Mucosa of rectum (tissue), 2 donors: ENCODE results near the gene BATF3.
A peak's percentile ranks its signal among the peaks of the same experiment; 100 is the strongest.

Experiments used
- H3K27ac ChIP-seq, 2 donors: one replicate each; pipeline ENCODE4 v1.7.0; 2013; ENCODE audit warnings: inconsistent platforms in 2 of 2, low read depth in 2 of 2, low read length in 2 of 2
- H3K27me3 ChIP-seq, 2 donors: one replicate each; pipeline ENCODE4 v1.7.0; 2013; ENCODE audit warnings: low read length in 2 of 2; ENCODE audit not compliant: control insufficient read depth in 2 of 2, insufficient read depth in 2 of 2
- H3K36me3 ChIP-seq, 2 donors: one replicate each; pipeline ENCODE4 v1.7.0; 2013; ENCODE audit warnings: low read length in 2 of 2; ENCODE audit not compliant: control insufficient read depth in 2 of 2, insufficient read depth in 2 of 2
- H3K4me1 ChIP-seq, 2 donors: one replicate each; pipeline ENCODE4 v1.7.0; 2013; ENCODE audit warnings: low read length in 2 of 2, mild to moderate bottlenecking in 1 of 2; ENCODE audit not compliant: control insufficient read depth in 2 of 2, insufficient read depth in 2 of 2
- H3K4me3 ChIP-seq, 2 donors: one replicate each; pipeline ENCODE4 v1.7.0; 2013; ENCODE audit warnings: low read length in 2 of 2
- H3K9ac ChIP-seq, 2 donors: one replicate each; pipeline ENCODE4 v1.7.0; 2013; ENCODE audit warnings: low read length in 2 of 2, low read depth in 1 of 2, mild to moderate bottlenecking in 1 of 2
- H3K9me3 ChIP-seq, 2 donors: one replicate each; pipeline ENCODE4 v1.7.0; 2013; ENCODE audit warnings: low read length in 2 of 2; ENCODE audit not compliant: control insufficient read depth in 2 of 2
- donor health status: healthy.
- donor health status: Normal muscosa, but diverticular disease.

BATF3 gene

DNA sequence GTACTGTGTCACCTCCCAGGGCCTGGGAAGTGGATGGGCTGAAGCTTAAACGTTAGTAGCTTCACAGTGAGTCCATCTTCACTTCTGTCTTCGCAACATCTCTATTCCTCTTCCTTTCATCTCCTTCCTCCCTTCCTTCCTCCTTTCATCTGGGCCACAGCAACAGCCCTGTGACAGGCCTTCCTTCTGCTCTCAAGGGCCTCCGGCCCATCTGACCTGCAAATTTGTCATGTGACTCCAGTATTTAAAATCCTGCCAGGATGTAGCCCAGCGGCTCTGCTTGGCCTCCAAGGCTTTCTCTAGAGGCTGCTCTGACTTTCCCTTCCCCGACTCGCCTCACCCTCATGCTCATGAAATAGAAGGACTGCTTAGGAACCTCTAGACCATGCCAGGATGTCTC, 10.9 kb upstream of the BATF3 start:
- Histone ChIP-seq H3K4me3 (no peak overlapping the region), H3K36me3 (no peaks in the 10 kb centered on the region), H3K4me1 (no peaks in the 10 kb centered on the region), H3K9ac (no peak overlapping the region), H3K9me3 (no peaks in the 10 kb centered on the region), H3K27me3 (peaks cover 7 to 16% of the 10 kb centered on the region in 2 donors), H3K27ac (no peak overlapping the region)

DNA sequence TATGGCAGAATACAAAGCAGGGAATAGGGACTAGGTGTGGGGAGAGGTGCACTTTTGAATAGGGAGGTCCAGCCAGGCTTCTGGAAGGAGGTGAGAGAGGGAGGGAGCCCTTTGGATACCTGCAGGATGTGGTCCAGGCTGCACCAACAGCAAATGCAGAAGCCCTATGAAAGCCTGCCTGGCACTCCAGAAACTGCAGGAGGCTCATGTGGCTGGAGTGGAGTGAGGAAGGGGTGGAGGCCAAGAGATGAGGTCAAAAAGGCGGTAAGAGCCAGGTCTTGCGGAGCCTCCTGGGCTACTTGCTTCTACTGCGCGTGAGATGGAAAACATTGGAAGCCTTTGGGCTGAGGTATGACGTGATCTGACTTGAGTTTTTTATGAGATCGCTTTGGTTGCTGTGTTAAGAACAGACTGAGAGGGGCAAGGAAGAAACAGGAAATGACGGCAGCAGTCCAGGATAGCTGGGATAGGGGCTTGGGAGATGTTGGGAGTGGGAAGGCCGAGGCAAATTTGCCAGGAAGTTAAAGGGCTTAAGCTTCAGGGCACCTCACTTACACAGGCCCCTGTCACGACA, 4.4 kb upstream of the BATF3 start:
- Histone ChIP-seq H3K9me3 (no peaks in the 10 kb centered on the region), H3K27me3 (peaks cover 6 to 45% of the 10 kb centered on the region in 2 donors), H3K4me3 (no peak overlapping the region), H3K4me1 (peaks cover 3 to 6% of the 10 kb centered on the region in 2 donors), H3K36me3 (no peaks in the 10 kb centered on the region), H3K27ac (no peak overlapping the region), H3K9ac (no peak overlapping the region)

DNA sequence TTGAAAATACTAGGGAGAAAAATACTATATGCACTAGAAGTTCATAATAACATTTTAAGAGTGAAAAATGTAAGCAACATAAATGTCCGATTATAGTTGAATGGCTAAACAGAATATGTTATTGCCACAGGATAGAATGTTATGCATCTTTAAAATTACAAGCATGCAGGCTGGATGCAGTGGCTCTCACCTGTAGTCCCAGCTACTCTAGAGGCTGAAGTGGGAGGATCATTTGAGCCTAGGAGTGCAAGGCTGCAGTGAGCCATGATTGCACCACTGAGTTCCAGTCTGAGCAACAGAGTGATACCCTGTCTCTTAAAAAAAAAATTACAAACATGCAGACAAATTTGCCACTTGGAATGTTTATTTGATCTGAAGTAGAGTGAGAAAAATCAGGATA, 3.0 kb upstream of the BATF3 start:
- Histone ChIP-seq H3K27ac (no peak overlapping the region), H3K9me3 (no peaks in the 10 kb centered on the region), H3K9ac (no peak overlapping the region), H3K27me3 (peaks cover 9 to 54% of the 10 kb centered on the region in 2 donors), H3K36me3 (no peaks in the 10 kb centered on the region), H3K4me3 (no peak overlapping the region), H3K4me1 (peaks cover 10 to 15% of the 10 kb centered on the region in 2 donors)

DNA sequence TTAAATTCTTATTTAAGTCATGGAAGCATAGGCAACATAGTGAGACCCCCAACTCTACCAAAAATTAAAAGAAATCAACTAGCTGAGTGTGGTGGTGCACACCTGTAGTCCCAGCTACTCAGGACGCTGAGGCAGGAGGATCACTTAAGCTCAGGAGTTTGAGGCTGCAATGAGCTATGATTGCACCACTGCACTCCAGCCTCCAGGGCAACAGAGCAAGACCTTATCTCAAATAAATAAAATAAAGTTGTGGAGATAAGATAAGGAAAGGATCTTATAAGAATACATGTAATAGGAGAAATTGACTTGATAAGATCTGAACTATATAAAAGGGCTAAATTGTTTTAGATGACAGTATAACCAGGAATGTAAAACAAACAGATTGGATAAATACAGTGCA, 2.3 kb upstream of the BATF3 start:
- Histone ChIP-seq H3K4me3 (no peak overlapping the region), H3K9me3 (no peaks in the 10 kb centered on the region), H3K4me1 (peaks cover 10 to 15% of the 10 kb centered on the region in 2 donors), H3K27ac (no peak overlapping the region), H3K9ac (no peak overlapping the region), H3K36me3 (no peaks in the 10 kb centered on the region), H3K27me3 (peaks cover 14 to 58% of the 10 kb centered on the region in 2 donors)

DNA sequence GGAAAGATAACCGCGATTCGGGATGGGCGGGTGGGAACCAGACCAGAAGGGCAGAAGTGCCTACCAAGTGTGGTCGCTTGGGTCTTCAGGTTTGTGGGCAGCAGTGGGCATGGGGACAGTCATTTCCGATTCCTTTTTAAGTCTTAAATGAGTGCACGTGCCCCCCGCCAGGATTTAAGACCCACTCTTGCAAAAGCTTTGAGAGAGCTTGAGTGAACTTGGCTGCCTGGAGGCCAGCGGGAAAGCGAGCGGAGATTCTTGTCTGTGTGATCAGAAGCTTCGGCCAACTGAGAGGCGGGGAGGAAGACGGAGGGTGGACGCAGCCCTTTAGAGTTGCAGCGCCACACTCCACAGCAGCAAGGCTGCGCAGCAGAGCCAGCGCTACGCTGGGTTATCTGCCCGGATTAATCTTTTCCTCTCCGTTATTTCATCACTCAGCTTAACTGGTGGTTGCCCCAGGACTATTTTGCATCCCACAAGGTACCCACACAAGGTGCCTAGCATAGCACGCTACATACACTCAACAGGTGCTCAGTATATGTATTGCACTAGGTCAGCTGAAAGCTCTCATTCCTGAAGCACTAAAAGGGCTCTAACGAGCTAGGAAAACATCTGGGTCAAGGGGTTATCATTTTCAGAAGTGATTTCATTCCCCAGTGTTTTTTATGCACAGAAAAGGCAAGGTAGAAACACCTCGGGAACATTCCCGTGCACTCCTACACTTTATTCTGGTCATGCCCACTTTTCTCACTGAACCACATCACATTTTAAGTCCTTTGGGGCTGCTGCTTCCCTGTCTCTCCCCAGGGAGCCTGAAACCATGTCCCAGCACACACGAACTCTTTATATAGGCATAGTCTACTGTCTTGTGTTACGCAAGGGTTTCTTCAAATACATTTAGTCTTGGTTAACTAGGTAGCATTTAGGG, 1.5 kb upstream of the BATF3 start:
- Histone ChIP-seq H3K27ac (peak overlapping the region in 1 of 2 donors; percentile 38), H3K36me3 (no peaks in the 10 kb centered on the region), H3K4me3 (peak overlapping the region; percentile 18 to 65)

DNA sequence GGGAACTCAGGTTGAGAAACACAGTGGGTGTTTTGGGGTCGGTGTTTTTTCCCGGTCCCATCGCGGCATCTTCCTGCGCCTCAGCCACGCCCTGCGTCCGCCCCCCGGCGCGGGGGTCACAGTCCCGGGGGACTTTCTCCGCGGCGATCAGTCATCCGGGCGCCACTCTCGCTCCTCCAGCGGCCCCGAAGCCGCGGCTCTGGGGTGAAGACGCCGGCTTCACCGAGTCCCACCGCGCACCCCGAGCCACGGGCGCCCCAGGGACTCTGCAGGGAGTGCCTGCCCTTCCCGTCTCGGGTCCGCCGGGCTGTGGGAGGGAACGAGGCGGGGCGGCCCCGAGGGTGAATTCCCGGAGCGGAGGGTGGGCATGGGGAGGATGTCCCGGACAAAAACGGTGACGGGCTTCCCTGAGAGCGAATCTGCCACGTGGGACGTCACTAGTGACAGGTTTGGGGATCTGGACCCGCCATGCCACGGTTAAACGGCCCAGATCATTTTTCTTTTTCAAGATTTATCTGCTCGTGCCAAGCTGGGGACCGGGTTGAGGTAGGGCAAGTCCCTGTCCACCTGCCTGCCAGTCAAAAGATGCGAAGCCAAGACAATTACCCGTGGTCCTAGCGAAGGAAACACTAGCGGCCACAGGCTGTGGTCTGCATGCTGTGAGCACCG, 717 bp upstream of the BATF3 start:
- Histone ChIP-seq H3K27ac (peak overlapping the region in 1 of 2 donors; percentile 38), H3K9me3 (no peaks in the 10 kb centered on the region), H3K27me3 (peaks cover 27 to 68% of the 10 kb centered on the region in 2 donors), H3K36me3 (no peaks in the 10 kb centered on the region), H3K4me3 (peak overlapping the region; percentile 18 to 65), H3K9ac (peak overlapping the region; percentile 20 to 39), H3K4me1 (peaks cover 10 to 15% of the 10 kb centered on the region in 2 donors)

More for the DNA sequence above, 1.5 kb upstream of the BATF3 start:
- Histone ChIP-seq H3K27me3 (peaks cover 22 to 63% of the 10 kb centered on the region in 2 donors), H3K9ac (peak overlapping the region in 1 of 2 donors; percentile 20), H3K4me1 (peaks cover 10 to 15% of the 10 kb centered on the region in 2 donors), H3K9me3 (no peaks in the 10 kb centered on the region)

DNA sequence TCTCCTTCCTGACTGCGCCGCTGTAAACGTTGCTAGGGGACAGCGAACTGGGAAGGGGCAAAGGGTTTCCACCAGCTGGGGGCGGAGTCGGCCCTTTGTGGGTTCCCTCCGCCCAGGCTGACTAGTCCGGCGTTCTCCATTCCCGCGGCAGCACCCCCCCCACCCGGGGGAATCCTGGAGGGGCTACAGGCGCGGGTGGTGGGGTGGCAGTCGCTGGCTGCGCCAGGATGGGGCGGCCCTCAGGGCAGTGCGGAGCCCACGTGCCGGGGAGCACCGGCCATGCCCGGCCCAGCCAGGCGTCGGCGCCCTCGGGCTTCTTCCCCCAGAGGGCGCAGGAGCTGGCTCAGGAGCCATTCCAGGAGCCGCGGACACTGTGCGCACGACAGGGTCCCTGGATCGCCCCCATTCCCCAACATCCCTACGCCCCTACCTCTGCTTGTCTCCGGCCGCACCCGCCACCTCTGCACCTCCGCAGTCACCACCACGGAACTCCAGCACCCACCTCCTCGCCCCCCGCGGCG, 476 bp downstream of the BATF3 start:
- Histone ChIP-seq H3K36me3 (no peaks in the 10 kb centered on the region), H3K4me1 (peaks cover 10 to 15% of the 10 kb centered on the region in 2 donors), H3K27me3 (peaks cover 28 to 62% of the 10 kb centered on the region in 2 donors), H3K4me3 (peak overlapping the region; percentile 66 to 71), H3K9ac (peak overlapping the region; percentile 20 to 31), H3K9me3 (no peaks in the 10 kb centered on the region), H3K27ac (no peak overlapping the region)

DNA sequence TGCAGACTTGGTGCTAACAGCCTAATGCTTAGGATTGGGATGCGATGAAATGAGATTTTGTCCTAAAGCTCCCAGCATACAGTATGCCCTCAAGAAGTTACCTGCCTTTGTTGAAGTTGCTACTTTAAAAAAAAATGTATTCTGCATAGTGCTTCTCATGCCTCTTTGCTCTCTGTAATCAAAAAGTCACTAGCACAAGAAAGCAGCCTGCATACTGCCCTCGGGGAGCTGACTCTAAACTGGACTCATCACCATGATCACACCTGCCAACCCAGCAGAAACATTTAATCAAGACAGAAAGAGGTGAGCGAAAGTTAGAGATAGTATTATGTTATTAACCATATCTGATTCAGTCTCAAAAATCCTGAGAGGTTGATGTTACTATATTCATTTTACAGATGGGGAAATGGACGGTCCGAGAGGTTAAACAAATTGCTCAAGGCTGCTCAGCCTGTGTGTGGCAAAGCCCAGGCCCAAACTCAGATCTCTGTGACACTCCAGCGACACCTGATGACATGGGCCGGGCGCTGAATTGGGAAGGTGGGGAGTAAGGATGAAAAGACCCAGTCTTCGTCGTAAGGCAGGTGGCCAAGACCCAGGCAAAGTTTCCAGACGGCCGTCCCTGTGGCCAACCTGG, 1.1 kb downstream of the BATF3 start:
- H3K27me3 ChIP-seq = peaks cover 26 to 63% of the 10 kb centered on the region in 2 donors
- peak overlapping the region; percentile 20 to 31 for H3K9ac ChIP-seq
- H3K36me3 ChIP-seq = no peaks in the 10 kb centered on the region
- H3K4me1 ChIP-seq = peaks cover 10 to 15% of the 10 kb centered on the region in 2 donors
- H3K27ac ChIP-seq = no peak overlapping the region
- no peaks in the 10 kb centered on the region for H3K9me3 ChIP-seq
- peak overlapping the region; percentile 66 to 71 for H3K4me3 ChIP-seq

DNA sequence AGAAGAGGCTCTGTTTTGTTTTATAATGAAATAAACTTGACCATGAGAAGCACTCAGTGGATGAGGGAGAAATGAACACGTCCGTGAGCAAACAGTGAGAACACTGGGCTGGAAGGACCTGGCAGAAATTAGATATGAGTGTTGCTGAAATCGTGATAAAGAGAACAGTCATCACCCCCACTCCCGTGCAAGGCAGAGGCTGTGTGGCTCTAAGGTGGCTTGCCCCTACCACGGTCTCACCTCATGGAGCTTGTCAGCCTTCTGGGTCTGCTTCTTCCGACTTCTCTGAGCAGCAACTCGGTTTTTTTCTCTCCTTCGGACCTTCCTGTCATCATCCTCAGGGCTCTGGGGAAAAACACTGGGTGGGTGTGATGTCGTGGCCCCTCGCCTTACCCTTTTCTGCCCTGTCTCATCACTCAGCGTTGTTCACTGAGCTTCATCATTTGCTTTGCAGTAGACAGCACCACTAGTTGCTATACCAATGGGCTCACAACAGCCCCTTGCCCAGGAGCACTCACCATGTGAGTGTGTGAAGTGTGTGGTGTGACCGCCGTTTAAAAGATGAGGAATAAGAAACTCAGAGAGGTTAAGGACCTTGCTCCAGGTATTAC, 2.8 kb downstream of the BATF3 start:
- Histone ChIP-seq H3K4me3 (no peak overlapping the region), H3K4me1 (peaks cover 10 to 15% of the 10 kb centered on the region in 2 donors), H3K27ac (no peak overlapping the region), H3K9me3 (no peaks in the 10 kb centered on the region), H3K36me3 (no peaks in the 10 kb centered on the region), H3K9ac (no peak overlapping the region), H3K27me3 (peaks cover 33 to 64% of the 10 kb centered on the region in 2 donors)
